Stimulated activated CD8-positive, alpha-beta memory T cell treated with anti-CD3 and anti-CD28 coated beads, Interleukin-4, amount 100 ng/mL, for 24 hours (primary cell): Measurements from ENCODE around the gene ANKRD6.

Source experiments
- DNase-seq: peaks from one replicate; pipeline ENCODE4 v3.0.0-alpha.2; 2020; ENCODE audit warnings: low read depth

The ANKRD6 gene

DNA sequence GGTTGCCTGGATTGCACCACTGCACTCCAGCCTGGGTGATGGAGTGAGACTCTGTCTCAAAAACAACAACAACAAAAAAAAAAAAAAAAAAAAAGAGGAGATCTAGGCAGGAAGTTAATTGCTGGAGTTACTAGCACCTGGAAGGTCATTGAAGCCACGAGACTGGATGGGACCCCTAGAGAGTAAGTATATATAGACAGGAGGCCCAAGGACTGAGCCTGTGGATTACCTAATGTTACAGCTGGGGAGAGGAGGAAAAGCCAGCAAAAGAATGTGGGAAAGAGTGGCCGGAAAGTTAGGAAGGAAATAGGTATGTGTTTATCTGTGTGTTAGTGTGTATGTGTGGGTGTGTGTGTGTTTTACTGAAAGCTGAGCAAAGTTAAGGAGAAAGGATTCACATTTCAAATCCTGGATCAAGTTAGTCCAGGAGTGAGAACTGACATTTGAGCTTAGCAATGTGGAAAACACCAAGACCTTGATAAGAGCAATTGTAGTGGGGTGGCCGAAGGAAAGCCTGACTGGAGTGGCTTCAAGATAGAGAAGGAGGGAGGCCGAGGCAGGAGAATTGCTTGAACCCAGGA lies 38.4 kb downstream of the ANKRD6 start:
- no peak for DNase-seq

DNA sequence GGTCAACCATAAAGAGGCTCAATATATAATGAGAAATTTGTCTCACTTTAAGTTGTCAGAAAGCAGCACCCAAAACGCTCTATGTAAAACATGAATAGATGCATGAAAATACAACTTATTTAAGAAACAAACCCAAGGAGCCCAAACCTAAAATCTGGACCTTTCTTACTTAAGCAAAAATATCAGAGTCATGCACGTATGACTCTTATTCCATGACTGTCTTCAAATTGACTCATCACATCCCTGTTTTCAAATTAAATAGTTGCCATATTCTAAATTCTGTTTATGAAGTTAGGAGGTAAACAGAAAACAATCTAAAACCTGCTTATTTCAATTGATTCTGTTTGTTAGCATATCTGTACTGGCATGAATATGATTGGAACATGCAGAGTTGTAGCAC lies 42.1 kb downstream of the ANKRD6 start:
- no peak for DNase-seq

DNA sequence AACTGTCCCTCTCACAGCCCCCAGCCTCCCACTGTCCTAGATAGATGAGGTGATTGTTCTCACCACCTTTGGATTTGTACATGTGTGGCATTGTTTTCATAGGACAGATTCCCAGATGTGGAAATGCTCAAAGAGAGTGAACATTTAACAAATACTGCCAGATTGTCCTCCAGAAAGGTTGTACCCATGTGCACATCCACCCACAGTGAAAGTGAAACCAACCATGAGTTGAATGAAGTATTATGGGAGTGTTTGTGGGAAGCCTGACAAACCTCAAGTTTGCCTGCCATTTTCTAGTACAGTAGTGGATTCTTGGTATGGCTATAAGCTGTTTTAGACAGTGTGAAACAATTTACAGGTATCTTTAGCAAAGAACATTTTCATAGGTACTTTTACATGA lies 42.7 kb downstream of the ANKRD6 start:
- no peak for DNase-seq

DNA sequence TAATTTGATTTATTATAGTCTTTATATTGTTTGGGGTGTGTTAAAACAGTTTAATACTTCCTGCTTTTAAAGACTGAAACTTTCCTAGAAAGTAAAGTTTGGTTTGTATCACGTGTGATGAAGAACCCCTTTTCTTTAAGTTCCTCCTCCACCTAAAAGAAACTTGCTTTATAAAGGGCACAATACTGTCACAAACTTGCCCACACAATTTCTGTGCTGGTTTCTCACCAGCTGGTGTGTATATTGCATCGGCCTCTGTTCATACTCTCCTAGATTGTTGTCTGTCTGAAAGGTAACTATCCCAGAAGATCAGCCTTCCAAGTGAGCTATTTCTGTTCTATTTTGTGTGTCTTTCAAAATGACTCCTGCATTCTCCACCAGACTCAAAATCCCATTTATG lies 46.9 kb downstream of the ANKRD6 start:
- DNase-seq = no peak

DNA sequence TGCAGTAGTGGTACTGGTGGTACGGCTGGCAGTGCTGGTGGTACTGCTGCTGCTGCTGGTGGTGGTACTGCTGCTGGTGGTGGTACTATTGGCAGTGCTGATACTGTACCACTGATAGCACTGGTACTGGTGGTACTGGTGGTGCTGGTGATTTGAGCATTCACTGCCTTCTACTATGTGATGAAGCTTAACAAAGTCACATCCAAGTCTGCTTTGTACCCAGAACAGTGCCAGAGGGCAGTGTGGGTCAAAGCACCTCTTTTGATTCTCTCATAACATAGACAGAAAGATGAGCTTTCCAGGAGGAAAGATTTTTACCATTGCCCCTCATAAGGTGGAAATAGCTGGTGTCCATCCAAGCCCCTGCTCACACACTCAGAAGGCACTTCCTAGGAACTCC lies 48.7 kb downstream of the ANKRD6 start:
- DNase-seq = no peak

DNA sequence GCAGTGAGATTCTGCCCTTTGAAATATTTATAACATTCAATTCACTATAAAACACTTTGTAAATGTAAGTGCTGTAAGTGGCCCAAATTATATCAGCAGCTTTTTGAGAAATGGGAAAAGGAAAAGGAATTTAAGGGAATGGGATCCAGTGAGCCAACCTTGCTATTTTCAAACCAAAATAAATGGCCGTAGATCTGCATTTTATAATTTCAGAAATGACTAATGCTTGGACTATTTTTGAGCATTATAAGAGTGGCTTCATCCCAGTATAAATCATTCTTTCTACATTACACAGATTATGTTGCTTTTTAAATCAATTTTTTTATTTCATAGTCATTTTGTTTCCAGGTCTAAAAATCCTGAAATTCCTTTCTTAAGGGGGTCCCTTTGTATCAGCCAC lies 49.2 kb downstream of the ANKRD6 start:
- no peak for DNase-seq

DNA sequence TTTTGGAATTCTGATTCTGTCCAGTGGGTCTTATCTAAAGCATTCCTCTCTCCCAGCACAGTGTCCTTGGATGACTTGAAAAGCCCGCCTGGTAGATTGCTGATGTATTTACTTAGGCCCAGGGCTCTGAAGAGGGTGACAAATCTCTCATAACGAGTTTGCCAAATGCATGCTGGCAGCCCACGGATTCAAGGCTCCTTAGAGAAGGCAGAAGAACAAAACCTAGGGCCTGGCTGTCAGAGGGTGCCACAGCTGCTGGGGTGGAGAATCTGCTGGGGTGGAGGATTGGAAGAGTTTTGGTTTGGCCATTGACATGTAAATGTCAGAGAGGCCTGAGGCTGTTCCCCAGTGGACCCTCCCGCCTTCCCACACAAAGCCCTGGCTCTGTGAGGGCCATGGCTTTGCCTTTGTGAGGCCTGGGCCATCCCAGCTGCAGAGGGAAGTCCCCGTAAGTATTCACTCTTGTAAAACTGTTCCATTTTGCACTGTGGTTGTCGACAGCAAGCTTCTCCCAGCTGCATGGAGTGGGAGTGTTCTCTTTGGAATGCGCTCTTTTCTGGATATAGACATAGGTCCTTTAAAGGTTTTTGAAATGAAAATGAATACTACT lies 50.3 kb downstream of the ANKRD6 start:
- no peak for DNase-seq

DNA sequence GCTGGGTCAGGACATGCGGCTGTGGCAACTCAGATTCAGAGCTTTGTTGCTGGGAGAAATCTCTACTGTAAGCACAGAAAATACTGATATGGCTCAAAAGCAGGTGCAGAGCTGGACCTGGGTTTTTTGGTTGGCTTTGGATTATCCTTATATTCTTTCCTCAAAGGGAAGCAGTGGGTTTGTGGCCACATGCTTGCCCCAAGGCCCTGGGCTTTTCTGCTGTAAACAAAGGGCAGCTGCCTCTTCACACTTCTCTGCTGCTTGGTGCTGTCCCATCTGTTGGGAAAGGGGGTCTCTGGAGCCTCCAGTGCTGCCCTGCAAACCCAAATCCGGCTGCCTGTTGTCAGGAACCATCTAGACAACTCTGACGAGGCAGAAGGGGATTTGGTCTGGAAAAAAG lies 52.4 kb downstream of the ANKRD6 start:
- no peak for DNase-seq

DNA sequence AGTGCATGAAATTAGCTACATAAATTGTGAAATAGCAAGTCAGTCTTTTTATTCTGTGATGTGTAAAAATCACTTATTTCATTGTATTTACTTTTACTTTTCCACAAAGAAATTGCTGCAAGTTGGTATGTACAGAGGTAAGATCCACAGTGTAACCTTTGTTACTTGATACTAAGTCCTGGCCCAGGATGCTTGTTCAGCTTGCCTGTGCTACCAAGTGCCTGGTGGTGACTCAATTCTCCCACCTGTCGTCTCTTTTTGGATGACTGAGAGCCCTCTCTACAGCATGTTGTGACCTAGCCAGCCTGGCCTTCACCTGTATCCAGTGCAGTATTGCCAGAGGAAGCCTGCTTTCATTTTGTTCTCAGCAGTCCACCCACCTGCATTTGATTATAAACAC lies 54.9 kb downstream of the ANKRD6 start:
- DNase-seq = no peak

DNA sequence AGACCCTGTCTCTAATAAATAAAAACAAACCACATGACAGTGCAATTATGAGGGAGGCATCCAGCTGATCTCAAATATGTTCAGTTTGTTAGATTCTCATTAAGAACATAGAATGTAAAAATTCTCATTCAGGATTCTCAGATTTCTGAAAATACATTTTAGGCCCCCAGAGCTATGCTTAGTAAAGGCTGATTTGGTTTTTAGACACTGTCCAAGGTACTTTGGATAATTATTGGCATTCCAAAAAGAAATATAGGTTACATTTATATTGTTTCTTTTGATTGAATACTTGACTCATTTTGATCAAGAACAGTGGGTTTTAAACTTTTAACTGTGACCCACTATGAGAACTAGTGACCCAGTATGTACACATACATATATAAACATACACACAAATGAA lies 55.5 kb downstream of the ANKRD6 start:
- no peak for DNase-seq

DNA sequence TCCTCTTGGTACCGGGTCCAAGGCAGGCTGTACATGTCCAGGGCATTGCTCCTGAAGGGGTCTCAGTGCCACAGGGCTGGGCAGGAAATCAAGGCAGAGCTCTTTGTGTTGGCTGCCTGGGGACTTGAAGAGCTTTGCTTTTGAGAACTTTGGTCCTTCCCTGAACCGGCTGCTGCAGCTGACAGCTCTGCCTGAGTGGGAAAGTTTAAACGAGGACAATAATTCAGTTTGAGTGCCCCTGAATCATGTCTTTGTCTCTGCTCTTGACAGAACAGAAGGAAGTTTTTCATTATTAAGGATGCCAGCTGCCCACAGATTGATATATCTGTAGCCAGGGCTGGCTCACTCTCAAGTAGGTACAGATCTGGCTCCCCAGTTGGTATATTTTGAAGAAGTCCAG lies 56.1 kb downstream of the ANKRD6 start:
- no peak for DNase-seq

DNA sequence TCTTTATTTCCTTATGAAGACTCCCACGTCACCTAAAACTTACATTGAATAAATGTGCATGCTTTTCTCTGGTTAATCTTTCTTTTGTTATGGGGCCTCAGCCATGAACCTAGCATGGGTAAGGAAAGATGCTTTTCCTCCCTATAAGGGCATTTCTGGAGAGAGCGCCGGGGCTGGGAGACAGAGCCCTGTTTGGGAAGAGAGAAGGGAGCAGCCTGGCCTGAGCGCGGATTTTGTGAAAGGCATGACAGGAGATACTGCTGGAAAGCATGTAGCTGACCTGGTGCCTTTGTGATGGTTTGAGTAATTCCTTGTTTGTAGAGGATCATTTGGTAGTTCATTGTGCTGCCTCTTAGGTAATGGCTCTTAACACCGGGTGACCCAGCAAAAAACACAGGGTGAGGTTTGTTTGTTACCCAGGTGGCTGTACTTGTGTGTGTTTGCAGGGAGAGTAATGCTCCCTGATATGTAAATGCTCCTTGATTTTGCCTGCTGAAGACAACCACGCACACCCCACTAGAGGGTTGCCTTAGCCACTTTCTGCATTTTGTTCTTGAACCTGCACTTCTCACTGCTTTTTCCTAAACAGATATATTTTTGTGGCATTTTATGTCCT lies 59.2 kb downstream of the ANKRD6 start:
- no peak for DNase-seq

DNA sequence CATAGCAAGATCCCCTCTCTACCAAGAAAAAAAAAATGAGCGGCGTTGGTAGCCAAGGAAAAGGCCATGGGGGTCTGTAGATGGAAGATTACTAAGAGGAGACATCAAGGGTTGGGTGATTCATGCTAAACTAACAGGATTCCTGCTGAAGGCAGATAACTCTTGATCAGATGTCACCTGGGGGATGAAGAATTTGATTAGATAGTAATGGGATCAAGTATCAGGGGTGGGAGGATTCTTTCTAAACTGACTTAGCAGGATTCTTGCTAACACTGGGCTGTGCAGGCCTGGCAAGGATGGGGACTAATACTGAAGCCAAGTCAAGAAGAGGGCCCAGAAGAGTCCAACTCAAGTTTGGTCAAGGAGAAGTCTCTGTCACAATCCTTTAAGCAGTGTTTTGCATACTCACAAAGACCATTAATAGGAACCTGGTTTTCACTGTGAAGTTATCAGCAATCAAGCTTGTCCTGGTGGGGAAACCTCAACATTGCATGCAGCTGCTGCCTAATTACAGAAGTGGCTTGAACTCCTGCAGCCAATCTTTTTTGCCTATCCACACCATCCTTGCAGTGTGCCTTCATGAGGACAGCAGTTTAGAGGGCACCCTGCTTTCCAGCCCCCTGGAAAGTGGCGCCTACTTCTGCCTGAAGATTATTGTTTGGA lies 61.3 kb downstream of the ANKRD6 start:
- DNase-seq = no peak

DNA sequence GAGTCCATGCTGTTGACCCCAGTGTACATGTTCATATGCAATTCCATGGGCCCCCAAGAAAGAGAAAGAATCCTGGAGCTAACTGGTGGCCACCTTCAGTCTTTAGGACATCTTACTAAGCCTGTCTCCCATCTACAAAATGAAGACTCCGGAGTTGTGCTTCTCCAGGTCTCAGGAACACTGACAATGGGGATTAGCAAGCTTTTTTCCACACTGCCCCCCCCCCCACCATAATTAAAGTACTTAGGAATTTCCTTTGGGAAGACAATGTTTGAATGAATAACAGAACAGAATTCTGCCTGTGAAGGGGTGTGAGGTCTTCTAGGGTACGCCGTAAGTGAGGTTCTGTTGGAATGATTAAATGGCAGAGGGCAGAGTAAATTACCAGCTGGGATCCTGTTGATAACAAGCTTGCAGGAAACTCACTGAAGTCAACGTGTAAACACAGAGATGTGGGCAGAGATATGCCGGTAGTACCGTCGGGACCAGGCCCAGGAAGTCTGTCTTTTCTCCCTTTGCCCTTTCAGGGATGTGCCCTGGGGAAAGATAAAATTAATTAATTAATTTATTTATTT lies 63.1 kb downstream of the ANKRD6 start:
- no peak for DNase-seq

DNA sequence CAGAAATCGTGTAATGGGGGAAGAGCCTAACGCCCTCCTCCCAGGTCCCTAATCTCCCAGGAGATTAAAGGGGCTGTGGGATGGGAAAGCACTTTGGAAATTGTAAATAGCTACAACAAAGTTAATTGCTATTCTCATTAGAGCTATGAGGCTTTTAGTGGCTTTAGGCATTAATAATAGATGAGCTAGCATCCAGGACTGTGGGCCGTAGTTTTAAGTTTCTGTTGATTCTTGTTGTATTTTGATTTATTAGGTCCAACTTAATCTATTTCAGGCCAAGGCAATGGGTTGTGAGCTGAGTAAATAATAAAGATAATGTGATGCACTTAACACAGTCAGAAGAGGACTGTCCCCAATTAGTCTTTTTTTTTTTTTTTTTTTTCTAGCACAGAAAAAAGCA lies 67.7 kb downstream of the ANKRD6 start:
- no peak for DNase-seq

DNA sequence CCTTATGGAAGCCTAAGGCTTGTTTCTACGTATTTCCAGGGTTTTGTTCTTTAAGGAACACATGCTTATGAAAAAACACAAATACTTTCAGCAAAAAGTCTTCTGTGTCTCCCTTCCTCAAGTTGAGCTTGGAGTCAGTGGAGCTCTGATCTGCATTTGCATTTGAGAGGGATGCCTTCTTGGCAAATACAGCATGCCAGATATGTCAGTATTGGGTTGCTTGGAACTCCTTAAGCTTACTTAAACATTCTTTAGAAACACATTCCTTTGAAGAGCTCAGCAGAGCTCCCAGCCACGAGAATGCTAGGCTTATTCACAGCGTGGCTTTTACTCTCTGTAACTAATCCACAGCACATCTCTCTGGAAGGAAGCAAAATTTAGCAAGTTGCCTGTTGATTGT lies 68.3 kb downstream of the ANKRD6 start:
- no peak for DNase-seq

DNA sequence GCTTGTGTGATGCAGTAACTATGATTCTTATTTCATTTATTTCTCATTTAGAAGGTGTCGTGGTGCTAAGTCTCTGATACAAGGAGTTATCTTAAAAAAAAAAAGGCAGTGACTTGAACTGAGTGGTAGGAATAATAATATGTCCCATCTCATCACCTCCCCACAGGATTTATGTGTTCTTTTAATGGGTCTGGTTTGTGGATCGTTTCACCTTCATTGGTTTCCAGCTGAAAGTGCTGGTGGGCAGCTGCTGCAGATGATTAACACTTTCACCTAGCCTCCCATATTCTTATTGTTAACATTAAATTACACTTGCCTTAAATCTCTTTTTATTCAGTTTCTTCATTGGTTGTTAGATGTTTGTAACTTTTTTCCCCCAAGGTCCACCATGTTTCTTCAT lies 68.8 kb downstream of the ANKRD6 start:
- DNase-seq = no peak

DNA sequence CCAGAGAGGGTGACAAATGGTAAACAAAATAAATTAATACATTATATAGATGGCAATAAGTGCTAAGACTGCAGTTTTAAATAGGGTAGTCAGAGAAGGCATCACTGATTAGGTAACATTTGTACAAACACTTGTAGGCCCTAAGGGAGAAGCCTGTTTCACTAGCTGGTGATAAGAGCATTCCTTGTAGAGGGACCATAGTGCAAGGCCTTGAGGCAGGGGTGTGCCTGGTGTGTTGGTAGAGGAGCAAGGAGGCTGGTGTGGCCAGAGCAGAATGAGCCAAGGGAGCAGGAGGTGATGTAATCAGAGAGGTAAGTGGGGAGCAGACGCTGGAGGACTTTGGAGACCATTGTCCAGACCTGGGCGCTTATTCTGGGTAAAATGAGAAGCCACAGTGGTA lies 70.7 kb downstream of the ANKRD6 start:
- DNase-seq = no peak

DNA sequence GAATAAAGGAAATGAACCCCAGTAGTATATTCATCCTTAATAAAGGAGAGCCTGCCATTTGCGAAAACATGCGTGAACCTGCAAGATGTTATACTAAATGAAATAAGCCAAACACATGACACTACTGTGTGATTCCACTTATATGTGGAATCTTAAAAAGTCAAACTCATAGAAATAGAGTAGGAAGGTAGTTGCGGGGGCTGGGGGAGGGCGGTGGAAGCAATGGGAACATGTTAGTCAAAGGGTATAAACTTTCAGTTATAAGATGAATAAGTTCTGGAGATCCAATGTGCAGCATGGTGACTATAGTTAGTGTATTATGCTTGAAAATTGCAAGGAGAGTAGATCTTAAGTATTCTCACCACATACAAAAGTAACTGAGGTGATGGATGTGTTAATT lies 72.9 kb downstream of the ANKRD6 start:
- DNase-seq = no peak

DNA sequence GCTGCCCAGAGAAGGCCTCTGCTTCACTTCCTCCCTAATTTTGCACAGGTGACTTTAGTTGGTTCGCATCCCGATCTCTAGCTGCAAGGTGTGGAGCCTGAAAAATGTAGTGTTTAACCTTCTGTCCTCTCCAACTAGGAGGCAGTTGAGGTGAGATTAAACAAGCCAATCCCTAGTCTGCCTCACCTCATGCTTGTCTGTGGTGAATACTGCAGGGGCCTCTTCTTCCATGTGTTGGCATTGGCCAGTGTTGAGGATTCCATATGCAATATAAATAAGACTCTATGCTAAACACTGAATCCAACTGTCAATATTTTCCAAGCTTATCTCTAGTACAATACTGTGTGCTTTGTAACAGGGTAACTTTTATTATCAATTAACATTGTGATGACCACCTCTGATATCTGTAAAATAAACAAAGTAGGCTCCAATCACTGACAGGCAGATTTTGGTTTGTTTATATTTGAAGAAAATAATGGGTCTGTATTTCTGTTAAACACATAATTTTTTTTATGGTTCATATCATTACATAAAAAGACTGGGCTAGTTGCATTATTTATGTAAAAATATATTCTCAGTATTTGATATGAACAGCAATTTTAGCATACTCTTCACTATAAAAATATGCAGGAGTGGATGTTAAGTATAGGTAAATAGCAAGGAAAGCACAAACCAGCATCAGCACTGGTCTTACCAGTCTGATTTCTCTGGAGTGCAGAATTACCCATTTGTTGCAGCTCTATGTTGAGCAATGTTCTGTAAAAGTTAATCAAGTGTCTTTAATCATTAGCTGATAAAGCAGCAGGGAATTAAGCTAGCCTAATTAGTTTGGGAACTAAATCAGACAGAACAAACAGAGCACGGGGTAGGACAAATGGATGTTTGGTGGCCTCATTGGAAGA lies 74.0 kb downstream of the ANKRD6 start:
- DNase-seq = no peak

DNA sequence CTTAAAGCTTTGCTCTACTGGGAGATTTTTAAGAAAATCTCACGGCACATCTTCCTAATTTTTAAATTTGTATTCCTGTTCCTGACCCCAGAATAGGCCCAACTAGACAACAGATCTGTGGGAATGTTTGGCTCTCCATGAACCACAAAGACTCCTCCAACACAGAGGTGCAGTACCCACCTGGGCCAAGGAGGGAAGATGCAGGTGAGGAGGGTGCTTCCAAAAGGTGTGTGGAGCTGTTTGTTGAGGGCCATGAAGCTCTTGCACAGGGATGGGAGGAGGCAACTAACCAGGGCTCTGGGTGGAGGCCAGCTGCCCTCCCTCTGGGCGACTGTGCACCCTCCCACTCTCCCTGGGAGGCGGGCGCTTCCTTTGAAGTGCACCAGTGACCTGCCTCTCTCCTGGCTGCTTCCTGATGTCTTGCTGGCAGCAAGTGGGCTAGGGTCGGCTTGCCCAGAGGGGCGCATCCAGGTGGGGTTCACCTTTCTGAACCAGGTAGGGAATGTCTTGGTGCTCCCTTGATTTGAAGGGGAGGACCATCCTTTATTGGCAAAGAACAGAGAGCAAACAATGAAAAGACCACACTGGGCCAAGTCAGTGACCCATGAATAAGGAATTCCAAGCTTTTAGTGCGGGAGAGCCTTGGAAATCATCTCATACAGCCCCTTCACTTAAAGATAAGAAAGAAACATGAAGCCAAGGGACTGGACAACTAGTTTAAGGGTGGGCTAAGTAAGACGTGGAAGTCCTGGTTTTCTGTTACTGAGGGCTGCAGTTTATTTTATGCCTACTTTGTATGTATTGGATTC lies 76.0 kb downstream of the ANKRD6 start:
- no peak for DNase-seq
